HEK293 (cell line): ENCODE measurements around the gene TTLL4.

Source experiments
- CTCF ChIA-PET: fragments of 350-600 bp; formaldehyde crosslinking; extraction: SDS; loops from one replicate; lab custom pipeline; 2021; ENCODE audit warnings: antibody characterized with exemption; lab: Yijun Ruan, JAX
- POLR2A ChIA-PET: fragments of 300-600 bp; formaldehyde crosslinking; extraction: SDS; loops from one replicate; lab custom pipeline; 2020; ENCODE audit warnings: antibody characterized with exemption, inconsistent platforms; lab: Yijun Ruan, JAX
- H3K27ac ChIP-seq: fragments of 200-500 bp; sonication (Bioruptor generic); 2 replicates; pipeline ENCODE4 v1.5.1; 2014; ENCODE audit warnings: low read depth, low read length, control low read depth, inconsistent platforms; ENCODE audit errors: extremely low read depth
- H3K36me3 ChIP-seq, 2 experiments: fragments of 200-500 bp in 1 of 2; sonication (Bioruptor generic) in 1 of 2; 1 replicate in 1 of 2; 2 replicates in 1 of 2; pipeline ENCODE4 v1.5.1; 2014 to 2017; ENCODE audit warnings: inconsistent platforms in 2 of 2, low read length in 2 of 2; ENCODE audit not compliant: control insufficient read depth in 2 of 2, insufficient read depth in 1 of 2
- H3K4me1 ChIP-seq: fragments of 200-500 bp; sonication (Bioruptor generic); 2 replicates; pipeline ENCODE4 v1.5.1; 2014; ENCODE audit warnings: mild to moderate bottlenecking, low read length, inconsistent platforms; ENCODE audit not compliant: control insufficient read depth, insufficient read depth
- H3K4me3 ChIP-seq: 2 replicates; pipeline ENCODE4 v1.5.1; 2011; ENCODE audit warnings: low read depth, mild to moderate bottlenecking, control low read depth, low read length, moderate library complexity
- H3K9me3 ChIP-seq: fragments of 200-500 bp; sonication (Bioruptor generic); 2 replicates; pipeline ENCODE4 v1.5.1; 2014; ENCODE audit warnings: low read depth, low read length, inconsistent platforms; ENCODE audit not compliant: control insufficient read depth, insufficient read depth
- EGR2 ChIP-seq: fragments of 450-650 bp; formaldehyde crosslinking; IDR thresholded peaks from 2 replicates; pipeline ENCODE4 v1.5.1; 2016; ENCODE audit warnings: low read depth, missing biosample characterization, missing genetic modification characterization
- FEZF1 ChIP-seq: fragments of 450-650 bp; formaldehyde crosslinking; IDR thresholded peaks from 2 replicates; pipeline ENCODE4 v1.5.1; 2016; ENCODE audit warnings: missing biosample characterization, missing genetic modification characterization
- MZF1 ChIP-seq: fragments of 450-650 bp; formaldehyde crosslinking; IDR thresholded peaks from 2 replicates; pipeline ENCODE4 v1.5.1; 2017; ENCODE audit warnings: missing biosample characterization, missing genetic modification characterization, borderline replicate concordance
- SCRT1 ChIP-seq: fragments of 450-650 bp; formaldehyde crosslinking; IDR thresholded peaks from 2 replicates; pipeline ENCODE4 v1.5.1; 2016; ENCODE audit warnings: missing biosample characterization, missing genetic modification characterization, borderline replicate concordance
- ZBTB48 ChIP-seq: fragments of 450-650 bp; formaldehyde crosslinking; IDR thresholded peaks from 2 replicates; pipeline ENCODE4 v1.5.1; 2016; ENCODE audit warnings: missing biosample characterization, missing genetic modification characterization
- ZBTB7A ChIP-seq: fragments of 450-650 bp; formaldehyde crosslinking; IDR thresholded peaks from 2 replicates; pipeline ENCODE4 v1.5.1; 2016; ENCODE audit warnings: low read depth, missing biosample characterization, missing genetic modification characterization
- ZFP37 ChIP-seq: fragments of 450-650 bp; formaldehyde crosslinking; IDR thresholded peaks from 2 replicates; pipeline ENCODE4 v1.5.1; 2016; ENCODE audit warnings: missing biosample characterization, missing genetic modification characterization
- ZNF114 ChIP-seq: fragments of 450-650 bp; formaldehyde crosslinking; IDR thresholded peaks from 2 replicates; pipeline ENCODE4 v1.5.0; 2017; ENCODE audit warnings: missing biosample characterization, missing genetic modification characterization
- ZNF184 ChIP-seq: fragments of 450-650 bp; IDR thresholded peaks from 2 replicates; pipeline ENCODE4 v1.5.1; 2018; ENCODE audit warnings: missing biosample characterization, mild to moderate bottlenecking, missing genetic modification characterization
- ZNF202 ChIP-seq: fragments of 450-650 bp; formaldehyde crosslinking; IDR thresholded peaks from 2 replicates; pipeline ENCODE4 v1.5.1; 2016; ENCODE audit warnings: missing biosample characterization, missing genetic modification characterization, borderline replicate concordance
- ZNF221 ChIP-seq: fragments of 450-650 bp; formaldehyde crosslinking; IDR thresholded peaks from 2 replicates; pipeline ENCODE4 v1.5.1; 2017; ENCODE audit warnings: missing biosample characterization, missing genetic modification characterization, borderline replicate concordance
- ZNF335 ChIP-seq: fragments of 450-650 bp; formaldehyde crosslinking; conservative IDR thresholded peaks from 2 replicates; pipeline ENCODE4 v1.5.1; 2016; ENCODE audit warnings: missing biosample characterization, missing genetic modification characterization
- ZNF521 ChIP-seq: fragments of 450-650 bp; formaldehyde crosslinking; IDR thresholded peaks from 2 replicates; pipeline ENCODE4 v1.5.1; 2017; ENCODE audit warnings: missing biosample characterization, mild to moderate bottlenecking, missing genetic modification characterization
- ZNF529 ChIP-seq: fragments of 450-650 bp; formaldehyde crosslinking; IDR thresholded peaks from 2 replicates; pipeline ENCODE4 v1.5.1; 2017; ENCODE audit warnings: missing genetic modification characterization, missing biosample characterization; ENCODE audit not compliant: insufficient replicate concordance
- ZNF600 ChIP-seq: fragments of 450-650 bp; formaldehyde crosslinking; IDR thresholded peaks from 2 replicates; pipeline ENCODE4 v1.5.1; 2016; ENCODE audit warnings: missing biosample characterization, missing genetic modification characterization
- ZNF626 ChIP-seq: fragments of 450-650 bp; sonication (Bioruptor Pico); formaldehyde crosslinking; IDR thresholded peaks from 2 replicates; pipeline ENCODE4 v1.5.1; 2018; ENCODE audit warnings: missing biosample characterization, missing genetic modification characterization, inconsistent platforms
- ZNF707 ChIP-seq: fragments of 450-650 bp; formaldehyde crosslinking; IDR thresholded peaks from 2 replicates; pipeline ENCODE4 v1.5.1; 2016; ENCODE audit warnings: missing biosample characterization, missing genetic modification characterization
- ZNF768 ChIP-seq: fragments of 450-650 bp; formaldehyde crosslinking; IDR thresholded peaks from 2 replicates; pipeline ENCODE4 v1.5.1; 2018; ENCODE audit warnings: missing biosample characterization, mild to moderate bottlenecking, missing genetic modification characterization
- TF ChIP-seq, protein P1 (sequence below): fragments of 450-650 bp; formaldehyde crosslinking; IDR thresholded peaks from 2 replicates; pipeline ENCODE4 v1.5.1; 2016; ENCODE audit warnings: missing biosample characterization, missing genetic modification characterization, borderline replicate concordance
- TF ChIP-seq, protein P2 (sequence below): fragments of 450-650 bp; formaldehyde crosslinking; IDR thresholded peaks from 2 replicates; pipeline ENCODE4 v1.5.1; 2016; ENCODE audit warnings: missing biosample characterization, missing genetic modification characterization
- TF ChIP-seq, protein P3 (sequence below): fragments of 450-650 bp; formaldehyde crosslinking; IDR thresholded peaks from 2 replicates; pipeline ENCODE4 v1.5.1; 2016; ENCODE audit warnings: missing biosample characterization, missing genetic modification characterization
- TF ChIP-seq, protein P4 (sequence below): fragments of 450-650 bp; formaldehyde crosslinking; IDR thresholded peaks from 2 replicates; pipeline ENCODE4 v1.5.1; 2016; ENCODE audit warnings: missing biosample characterization, missing genetic modification characterization

Gene TTLL4

DNA sequence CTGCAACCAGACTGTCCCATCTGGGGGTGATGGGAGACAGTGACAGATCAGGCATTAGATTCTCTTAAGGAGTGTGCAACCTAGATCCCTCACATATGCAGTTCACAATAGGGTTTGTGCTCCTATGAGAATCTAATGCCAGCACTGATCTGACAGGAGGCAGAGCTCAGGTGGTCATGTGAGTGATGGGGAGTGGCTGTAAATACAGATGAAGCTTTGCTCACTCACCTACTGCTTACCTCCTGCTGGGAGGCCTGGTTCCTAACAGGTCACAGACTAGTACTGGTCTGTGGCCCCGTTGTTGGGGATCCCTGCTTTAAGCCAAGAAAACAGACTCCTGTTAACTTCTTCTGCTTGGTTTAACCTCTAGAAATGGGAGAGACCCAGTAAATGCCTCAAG, 74.5 kb downstream of the TTLL4 start (continued):
- TF ChIP-seq SCRT1 = no peak
- TF ChIP-seq ZNF521 = no peak
- TF ChIP-seq ZNF600 (tag by site-specific recombination) = no peak
- no peak for TF ChIP-seq FEZF1 (tag by site-specific recombination)
- TF ChIP-seq ZNF202 (tag by site-specific recombination) = no peak
- TF ChIP-seq ZFP37 (tag by site-specific recombination) = no peak
- TF ChIP-seq ZNF707 (tag by site-specific recombination) = no peak

DNA sequence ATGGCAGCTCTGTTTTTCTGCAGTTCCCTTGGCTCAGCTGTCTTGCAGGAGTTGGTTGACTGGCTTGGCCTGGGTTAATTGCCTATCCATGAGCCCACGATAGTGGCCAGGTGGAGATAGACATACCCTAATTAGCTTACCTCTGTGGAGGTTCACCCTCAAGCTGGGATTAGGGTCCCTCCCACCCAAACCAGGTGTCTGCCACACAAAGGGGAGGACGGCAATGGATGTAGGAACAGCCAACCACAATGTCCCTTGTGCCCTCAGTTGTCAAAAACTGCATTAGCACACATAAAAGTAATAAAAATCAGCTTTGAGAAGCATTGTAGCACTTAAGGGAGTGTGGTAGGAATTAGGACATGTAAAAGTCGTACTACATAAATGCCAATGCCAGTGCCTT, 75.5 kb downstream of the TTLL4 start:
- POLR2A ChIA-PET = no interaction called here
- CTCF ChIA-PET = no interaction called here

DNA sequence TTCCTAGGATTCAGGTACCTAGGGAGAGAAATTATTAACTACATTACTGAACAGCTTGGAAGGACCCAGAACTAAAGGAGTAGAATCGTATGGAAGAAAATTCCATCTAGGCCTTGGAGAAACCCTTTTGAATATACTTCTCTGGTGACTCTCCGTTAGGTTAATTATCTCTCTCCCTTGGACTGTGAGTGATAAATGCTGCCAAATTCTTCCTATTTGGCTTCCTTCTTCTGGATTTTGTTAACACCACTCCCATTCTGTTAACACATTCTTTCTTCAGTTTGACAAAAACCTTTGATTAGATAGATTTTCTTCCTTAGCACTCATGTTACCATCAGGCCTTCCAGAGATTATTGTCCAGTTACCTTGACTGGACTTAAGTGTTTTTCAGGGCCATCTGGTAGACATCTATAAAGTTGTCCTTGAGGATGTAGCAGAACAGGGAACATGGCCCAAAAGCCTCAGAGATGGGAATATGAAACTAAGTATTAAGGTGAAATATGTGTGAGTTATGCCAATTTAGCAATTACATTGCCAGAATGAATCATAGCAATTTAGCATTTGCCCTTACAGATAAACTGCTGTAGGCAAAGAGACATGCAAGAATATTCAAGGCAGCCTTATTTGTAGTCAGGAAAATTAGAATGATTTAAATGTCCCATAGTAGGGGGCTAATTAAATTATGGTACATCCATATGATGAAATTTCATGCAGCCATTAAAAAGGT, 78.1 kb downstream of the TTLL4 start:
- H3K36me3 ChIP-seq = no peaks in the 10 kb centered on the region
- POLR2A ChIA-PET = no interaction called here
- no peaks in the 10 kb centered on the region for H3K4me1 ChIP-seq
- no peak overlapping the region for H3K27ac ChIP-seq
- CTCF ChIA-PET = interaction anchor here (1.0 to 1.1 kb wide), 2 partner anchors 59 to 130 kb away, joined by 3 read pairs; no protein-coding TSS in a partner anchor
- H3K4me3 ChIP-seq = no peak overlapping the region
- H3K9me3 ChIP-seq = no peaks in the 10 kb centered on the region
- TF ChIP-seq ZBTB7A (tag by site-specific recombination) (no peak), ZNF221 (tag by site-specific recombination) (no peak), ZNF768 (no peak), MZF1 (tag by site-specific recombination) (no peak), EGR2 (no peak), ZNF184 (tag by site-specific recombination) (no peak), ZNF626 (no peak), ZNF114 (no peak)
- TF ChIP-seq, protein P1, sequence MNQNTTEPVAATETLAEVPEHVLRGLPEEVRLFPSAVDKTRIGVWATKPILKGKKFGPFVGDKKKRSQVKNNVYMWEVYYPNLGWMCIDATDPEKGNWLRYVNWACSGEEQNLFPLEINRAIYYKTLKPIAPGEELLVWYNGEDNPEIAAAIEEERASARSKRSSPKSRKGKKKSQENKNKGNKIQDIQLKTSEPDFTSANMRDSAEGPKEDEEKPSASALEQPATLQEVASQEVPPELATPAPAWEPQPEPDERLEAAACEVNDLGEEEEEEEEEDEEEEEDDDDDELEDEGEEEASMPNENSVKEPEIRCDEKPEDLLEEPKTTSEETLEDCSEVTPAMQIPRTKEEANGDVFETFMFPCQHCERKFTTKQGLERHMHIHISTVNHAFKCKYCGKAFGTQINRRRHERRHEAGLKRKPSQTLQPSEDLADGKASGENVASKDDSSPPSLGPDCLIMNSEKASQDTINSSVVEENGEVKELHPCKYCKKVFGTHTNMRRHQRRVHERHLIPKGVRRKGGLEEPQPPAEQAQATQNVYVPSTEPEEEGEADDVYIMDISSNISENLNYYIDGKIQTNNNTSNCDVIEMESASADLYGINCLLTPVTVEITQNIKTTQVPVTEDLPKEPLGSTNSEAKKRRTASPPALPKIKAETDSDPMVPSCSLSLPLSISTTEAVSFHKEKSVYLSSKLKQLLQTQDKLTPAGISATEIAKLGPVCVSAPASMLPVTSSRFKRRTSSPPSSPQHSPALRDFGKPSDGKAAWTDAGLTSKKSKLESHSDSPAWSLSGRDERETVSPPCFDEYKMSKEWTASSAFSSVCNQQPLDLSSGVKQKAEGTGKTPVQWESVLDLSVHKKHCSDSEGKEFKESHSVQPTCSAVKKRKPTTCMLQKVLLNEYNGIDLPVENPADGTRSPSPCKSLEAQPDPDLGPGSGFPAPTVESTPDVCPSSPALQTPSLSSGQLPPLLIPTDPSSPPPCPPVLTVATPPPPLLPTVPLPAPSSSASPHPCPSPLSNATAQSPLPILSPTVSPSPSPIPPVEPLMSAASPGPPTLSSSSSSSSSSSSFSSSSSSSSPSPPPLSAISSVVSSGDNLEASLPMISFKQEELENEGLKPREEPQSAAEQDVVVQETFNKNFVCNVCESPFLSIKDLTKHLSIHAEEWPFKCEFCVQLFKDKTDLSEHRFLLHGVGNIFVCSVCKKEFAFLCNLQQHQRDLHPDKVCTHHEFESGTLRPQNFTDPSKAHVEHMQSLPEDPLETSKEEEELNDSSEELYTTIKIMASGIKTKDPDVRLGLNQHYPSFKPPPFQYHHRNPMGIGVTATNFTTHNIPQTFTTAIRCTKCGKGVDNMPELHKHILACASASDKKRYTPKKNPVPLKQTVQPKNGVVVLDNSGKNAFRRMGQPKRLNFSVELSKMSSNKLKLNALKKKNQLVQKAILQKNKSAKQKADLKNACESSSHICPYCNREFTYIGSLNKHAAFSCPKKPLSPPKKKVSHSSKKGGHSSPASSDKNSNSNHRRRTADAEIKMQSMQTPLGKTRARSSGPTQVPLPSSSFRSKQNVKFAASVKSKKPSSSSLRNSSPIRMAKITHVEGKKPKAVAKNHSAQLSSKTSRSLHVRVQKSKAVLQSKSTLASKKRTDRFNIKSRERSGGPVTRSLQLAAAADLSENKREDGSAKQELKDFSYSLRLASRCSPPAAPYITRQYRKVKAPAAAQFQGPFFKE = no peak
- TF ChIP-seq, protein P2, sequence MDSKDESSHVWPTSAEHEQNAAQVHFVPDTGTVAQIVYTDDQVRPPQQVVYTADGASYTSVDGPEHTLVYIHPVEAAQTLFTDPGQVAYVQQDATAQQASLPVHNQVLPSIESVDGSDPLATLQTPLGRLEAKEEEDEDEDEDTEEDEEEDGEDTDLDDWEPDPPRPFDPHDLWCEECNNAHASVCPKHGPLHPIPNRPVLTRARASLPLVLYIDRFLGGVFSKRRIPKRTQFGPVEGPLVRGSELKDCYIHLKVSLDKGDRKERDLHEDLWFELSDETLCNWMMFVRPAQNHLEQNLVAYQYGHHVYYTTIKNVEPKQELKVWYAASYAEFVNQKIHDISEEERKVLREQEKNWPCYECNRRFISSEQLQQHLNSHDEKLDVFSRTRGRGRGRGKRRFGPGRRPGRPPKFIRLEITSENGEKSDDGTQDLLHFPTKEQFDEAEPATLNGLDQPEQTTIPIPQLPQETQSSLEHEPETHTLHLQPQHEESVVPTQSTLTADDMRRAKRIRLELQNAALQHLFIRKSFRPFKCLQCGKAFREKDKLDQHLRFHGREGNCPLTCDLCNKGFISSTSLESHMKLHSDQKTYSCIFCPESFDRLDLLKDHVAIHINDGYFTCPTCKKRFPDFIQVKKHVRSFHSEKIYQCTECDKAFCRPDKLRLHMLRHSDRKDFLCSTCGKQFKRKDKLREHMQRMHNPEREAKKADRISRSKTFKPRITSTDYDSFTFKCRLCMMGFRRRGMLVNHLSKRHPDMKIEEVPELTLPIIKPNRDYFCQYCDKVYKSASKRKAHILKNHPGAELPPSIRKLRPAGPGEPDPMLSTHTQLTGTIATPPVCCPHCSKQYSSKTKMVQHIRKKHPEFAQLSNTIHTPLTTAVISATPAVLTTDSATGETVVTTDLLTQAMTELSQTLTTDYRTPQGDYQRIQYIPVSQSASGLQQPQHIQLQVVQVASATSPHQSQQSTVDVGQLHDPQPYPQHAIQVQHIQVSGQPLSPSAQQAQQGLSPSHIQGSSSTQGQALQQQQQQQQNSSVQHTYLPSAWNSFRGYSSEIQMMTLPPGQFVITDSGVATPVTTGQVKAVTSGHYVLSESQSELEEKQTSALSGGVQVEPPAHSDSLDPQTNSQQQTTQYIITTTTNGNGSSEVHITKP (tag by site-specific recombination) = no peak
- TF ChIP-seq, protein P3, sequence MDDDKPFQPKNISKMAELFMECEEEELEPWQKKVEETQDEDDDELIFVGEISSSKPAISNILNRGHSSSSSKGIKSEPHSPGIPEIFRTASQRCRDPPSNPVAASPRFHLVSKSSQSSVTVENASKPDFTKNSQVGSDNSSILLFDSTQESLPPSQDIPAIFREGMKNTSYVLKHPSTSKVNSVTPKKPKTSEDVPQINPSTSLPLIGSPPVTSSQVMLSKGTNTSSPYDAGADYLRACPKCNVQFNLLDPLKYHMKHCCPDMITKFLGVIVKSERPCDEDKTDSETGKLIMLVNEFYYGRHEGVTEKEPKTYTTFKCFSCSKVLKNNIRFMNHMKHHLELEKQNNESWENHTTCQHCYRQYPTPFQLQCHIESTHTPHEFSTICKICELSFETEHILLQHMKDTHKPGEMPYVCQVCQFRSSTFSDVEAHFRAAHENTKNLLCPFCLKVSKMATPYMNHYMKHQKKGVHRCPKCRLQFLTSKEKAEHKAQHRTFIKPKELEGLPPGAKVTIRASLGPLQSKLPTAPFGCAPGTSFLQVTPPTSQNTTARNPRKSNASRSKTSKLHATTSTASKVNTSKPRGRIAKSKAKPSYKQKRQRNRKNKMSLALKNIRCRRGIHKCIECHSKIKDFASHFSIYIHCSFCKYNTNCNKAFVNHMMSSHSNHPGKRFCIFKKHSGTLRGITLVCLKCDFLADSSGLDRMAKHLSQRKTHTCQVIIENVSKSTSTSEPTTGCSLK = no peak

More for the DNA sequence above, 75.5 kb downstream of the TTLL4 start:
- Histone ChIP-seq H3K4me3 (no peak overlapping the region), H3K9me3 (no peaks in the 10 kb centered on the region), H3K4me1 (no peaks in the 10 kb centered on the region), H3K36me3 (no peaks in the 10 kb centered on the region), H3K27ac (no peak overlapping the region)
- TF ChIP-seq ZNF335 (no peak), ZNF529 (no peak), ZBTB48 (tag by site-specific recombination) (no peak)
- TF ChIP-seq, protein P4, sequence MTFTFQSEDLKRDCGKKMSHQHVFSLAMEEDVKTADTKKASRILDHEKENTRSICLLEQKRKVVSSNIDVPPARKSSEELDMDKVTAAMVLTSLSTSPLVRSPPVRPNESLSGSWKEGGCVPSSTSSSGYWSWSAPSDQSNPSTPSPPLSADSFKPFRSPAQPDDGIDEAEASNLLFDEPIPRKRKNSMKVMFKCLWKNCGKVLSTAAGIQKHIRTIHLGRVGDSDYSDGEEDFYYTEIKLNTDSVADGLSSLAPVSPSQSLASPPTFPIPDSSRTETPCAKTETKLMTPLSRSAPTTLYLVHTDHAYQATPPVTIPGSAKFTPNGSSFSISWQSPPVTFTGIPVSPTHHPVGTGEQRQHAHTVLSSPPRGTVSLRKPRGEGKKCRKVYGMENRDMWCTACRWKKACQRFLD (tag by site-specific recombination) = no peak
